A673 (cell line): ENCODE results near the gene LMO7. TPM values are rescaled to one million over a fixed set of nuclear protein-coding genes. Genes with fewer than 3 reads are reported as not detected.

ENCODE experiments used
- Bru-seq: library from RNA; stranded (reverse); fragments of 400-500 nt; gene quantifications from one replicate; lab custom pipeline; 2021; lab: Mats Ljungman, UMichigan
- BruChase-seq, 2 experiments: library from RNA; stranded (reverse); fragments of 400-500 nt; gene quantifications; one replicate each; lab custom pipeline; 2021; lab: Mats Ljungman, UMichigan
- BruUV-seq: library from RNA; stranded (reverse); fragments of 400-500 nt; replicated peaks from 2 replicates; lab custom pipeline; 2021; lab: Mats Ljungman, UMichigan
- CTCF ChIA-PET: fragments of 300-600 bp; sonication (Branson Sonifier 250); formaldehyde crosslinking; loops from one replicate; lab custom pipeline; 2022; ENCODE audit warnings: antibody characterized with exemption; lab: Charles Lee
- POLR2A ChIA-PET: fragments of 300-600 bp; sonication (Branson Sonifier 250); formaldehyde crosslinking; loops from one replicate; lab custom pipeline; 2022; ENCODE audit warnings: antibody characterized with exemption; ENCODE audit not compliant: low non-redundant PET; lab: Charles Lee
- DNase-seq: peaks from one replicate; pipeline ENCODE4 v3.0.0-alpha.2; 2015; ENCODE audit warnings: low spot score
- H3K27ac ChIP-seq: fragments of 200-600 bp; sonication (generic); 2 replicates; pipeline ENCODE4 v1.5.1; 2016; ENCODE audit warnings: mixed run types, low read depth, mild to moderate bottlenecking, mixed read lengths, antibody characterized with exemption, low read length; ENCODE audit not compliant: poor library complexity, severe bottlenecking
- H3K27me3 ChIP-seq: fragments of 200-600 bp; sonication (generic); replicated peaks from 2 replicates; pipeline ENCODE4 v1.6.1; 2017; ENCODE audit warnings: mixed run types, low read depth, mild to moderate bottlenecking, mixed read lengths, antibody characterized with exemption, low read length; ENCODE audit not compliant: insufficient read depth, poor library complexity
- H3K36me3 ChIP-seq: fragments of 200-600 bp; sonication (generic); 2 replicates; pipeline ENCODE4 v1.6.1; 2016; ENCODE audit warnings: mixed run types, mild to moderate bottlenecking, mixed read lengths, antibody characterized with exemption, low read length; ENCODE audit not compliant: insufficient read depth, poor library complexity, severe bottlenecking
- H3K4me1 ChIP-seq: fragments of 200-600 bp; sonication (generic); 2 replicates; pipeline ENCODE4 v1.6.1; 2017; ENCODE audit warnings: mixed run types, mild to moderate bottlenecking, mixed read lengths, antibody characterized with exemption, low read length; ENCODE audit not compliant: insufficient read depth, poor library complexity, severe bottlenecking
- H3K4me3 ChIP-seq: fragments of 200-600 bp; sonication (generic); 2 replicates; pipeline ENCODE4 v1.5.1; 2016; ENCODE audit warnings: low read depth, mixed run types, mild to moderate bottlenecking, mixed read lengths, low read length; ENCODE audit not compliant: poor library complexity, severe bottlenecking
- H3K9me3 ChIP-seq: fragments of 200-600 bp; sonication (generic); 2 replicates; pipeline ENCODE4 v1.6.1; 2016; ENCODE audit warnings: mixed run types, low read depth, mild to moderate bottlenecking, mixed read lengths, antibody characterized with exemption, low read length; ENCODE audit not compliant: poor library complexity, severe bottlenecking
- EZH2 ChIP-seq: fragments of 200-600 bp; sonication (generic); IDR thresholded peaks from 2 replicates; pipeline ENCODE4 v1.6.1; 2017; ENCODE audit warnings: borderline replicate concordance, low read depth, mild to moderate bottlenecking, mixed read lengths, antibody characterized with exemption, low read length; ENCODE audit not compliant: poor library complexity, severe bottlenecking
- intact Hi-C: fragments of 100-400 bp; cut with micrococcal nuclease; formaldehyde crosslinking; loops from one replicate; pipeline ENCODE4 v1.10.0; 2022; ENCODE audit not compliant: unreplicated experiment
- long read RNA-seq: library from polyadenylated mRNA; stranded (forward); transcript quantifications from one replicate; pipeline ENCODE4 v2.0.0, GENCODE V29; 2022
- total RNA-seq: library from RNA; stranded (reverse); gene quantifications from 2 replicates; pipeline ENCODE4 v1.2.3, GENCODE V29; 2021
- TF ChIP-seq, protein P1 (sequence below): fragments of 300-800, 200-600 bp; sonication (generic); conservative IDR thresholded peaks from 2 replicates; pipeline ENCODE4 v1.5.1; 2017; ENCODE audit warnings: low read depth, mild to moderate bottlenecking, antibody characterized with exemption, low read length, moderate library complexity, mixed read lengths

Gene LMO7
- total RNA-seq (20.3 and 20.7 TPM in 2 replicates), Bru-seq, nascent RNA (percentile 66 among the genes with signal in this experiment), BruChase-seq, experiment 1, labeled RNA remaining after a 2-hour chase (percentile 63 among the genes with signal in this experiment), BruChase-seq, experiment 2, labeled RNA remaining after a 6-hour chase (percentile 62 among the genes with signal in this experiment)
- long read RNA-seq, partial matches to known transcripts: 1 of 13 reads
- long read RNA-seq, other reads (novel, unspliced or antisense): 12 of 13 reads

DNA sequence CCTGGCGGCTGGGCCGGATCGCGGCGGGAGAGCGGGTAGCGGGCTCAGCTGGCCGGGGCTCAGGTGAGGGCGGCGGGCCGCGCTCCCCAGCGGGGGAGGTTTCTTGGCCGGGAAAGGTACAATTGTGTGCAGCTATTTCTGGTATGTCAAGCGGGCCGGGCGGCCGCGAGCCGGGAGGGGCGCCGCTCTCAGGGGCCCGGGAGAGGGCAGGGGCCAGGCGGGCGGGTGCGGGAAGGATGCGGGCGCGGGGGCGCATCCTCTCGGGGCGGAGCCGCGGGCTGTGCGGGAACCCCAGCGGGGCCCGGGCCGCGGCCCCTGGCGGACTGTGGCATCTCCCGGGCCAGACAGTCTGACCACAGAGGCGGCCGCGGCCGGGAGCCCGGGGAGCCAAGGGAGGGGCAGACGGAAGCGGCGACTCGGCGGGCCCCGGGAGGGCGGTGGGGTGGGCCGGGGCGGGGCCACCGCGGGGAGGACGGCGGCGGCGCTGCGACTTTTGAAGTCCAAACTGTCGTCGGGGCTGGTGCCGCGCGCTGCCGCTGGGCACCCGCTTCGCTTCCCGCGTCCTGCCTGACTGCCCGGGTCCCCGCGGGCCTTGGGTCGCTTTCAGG is at the start of gene LMO7:
Gene LMO7, plus strand, starts transcription at position 503 of the 608 bp plus-strand sequence. CDS start 328 bp downstream, outside the sequence.
- H3K4me3 ChIP-seq: peak within 1 kb of the TSS; percentile 69
- POLR2A ChIA-PET: no interaction called here
- intact Hi-C loops: no loop called here
- TF ChIP-seq, protein P1, sequence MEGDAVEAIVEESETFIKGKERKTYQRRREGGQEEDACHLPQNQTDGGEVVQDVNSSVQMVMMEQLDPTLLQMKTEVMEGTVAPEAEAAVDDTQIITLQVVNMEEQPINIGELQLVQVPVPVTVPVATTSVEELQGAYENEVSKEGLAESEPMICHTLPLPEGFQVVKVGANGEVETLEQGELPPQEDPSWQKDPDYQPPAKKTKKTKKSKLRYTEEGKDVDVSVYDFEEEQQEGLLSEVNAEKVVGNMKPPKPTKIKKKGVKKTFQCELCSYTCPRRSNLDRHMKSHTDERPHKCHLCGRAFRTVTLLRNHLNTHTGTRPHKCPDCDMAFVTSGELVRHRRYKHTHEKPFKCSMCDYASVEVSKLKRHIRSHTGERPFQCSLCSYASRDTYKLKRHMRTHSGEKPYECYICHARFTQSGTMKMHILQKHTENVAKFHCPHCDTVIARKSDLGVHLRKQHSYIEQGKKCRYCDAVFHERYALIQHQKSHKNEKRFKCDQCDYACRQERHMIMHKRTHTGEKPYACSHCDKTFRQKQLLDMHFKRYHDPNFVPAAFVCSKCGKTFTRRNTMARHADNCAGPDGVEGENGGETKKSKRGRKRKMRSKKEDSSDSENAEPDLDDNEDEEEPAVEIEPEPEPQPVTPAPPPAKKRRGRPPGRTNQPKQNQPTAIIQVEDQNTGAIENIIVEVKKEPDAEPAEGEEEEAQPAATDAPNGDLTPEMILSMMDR: no peak
- TF ChIP-seq EZH2: no peak
- H3K27ac ChIP-seq: no peak within 1 kb of the TSS
- no TSS peak for BruUV-seq
- H3K9me3 ChIP-seq: no peaks in the 10 kb centered on the region
- no peaks in the 10 kb centered on the region for H3K4me1 ChIP-seq
- DNase-seq: peak; percentile 6
- no peaks in the 10 kb centered on the region for H3K36me3 ChIP-seq
- peaks cover 20% of the 10 kb centered on the region for H3K27me3 ChIP-seq
- CTCF ChIA-PET: no interaction called here

DNA sequence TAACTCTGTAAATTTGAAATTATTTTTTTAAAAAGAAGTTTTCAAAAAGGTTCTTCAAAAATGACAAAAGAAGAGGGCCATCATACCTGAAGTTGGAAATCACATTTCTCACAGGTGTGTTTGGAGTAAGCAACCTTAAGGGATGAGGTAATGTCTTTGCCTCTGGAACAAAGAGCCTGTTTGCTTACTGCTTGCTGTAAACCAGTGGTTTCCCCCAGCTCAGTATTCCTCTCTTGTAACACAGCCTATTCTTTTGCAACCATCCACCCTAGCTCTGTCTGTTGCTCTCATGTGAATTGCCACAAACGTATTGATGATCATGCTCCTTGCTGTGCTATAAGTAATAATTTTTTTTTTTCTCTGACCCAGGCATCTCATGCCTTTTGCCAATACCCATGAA is 48.5 kb upstream of the LMO7 start:
- TF ChIP-seq EZH2: no peak
- TF ChIP-seq, protein P1: no peak
- no peak overlapping the region for H3K4me3 ChIP-seq
- H3K36me3 ChIP-seq: peaks cover 4% of the 10 kb centered on the region
- intact Hi-C loops: no loop called here
- ChIA-PET CTCF (no interaction called here), POLR2A (interaction anchor here (0.7 kb wide), 1 partner anchor 49 kb away, joined by 4 read pairs; no protein-coding TSS in a partner anchor)
- no peak for DNase-seq
- BruUV-seq: no TSS peak
- no peak overlapping the region for H3K27ac ChIP-seq
- H3K27me3 ChIP-seq: no peaks in the 10 kb centered on the region
- H3K4me1 ChIP-seq: no peaks in the 10 kb centered on the region
- H3K9me3 ChIP-seq: peaks cover 9% of the 10 kb centered on the region

DNA sequence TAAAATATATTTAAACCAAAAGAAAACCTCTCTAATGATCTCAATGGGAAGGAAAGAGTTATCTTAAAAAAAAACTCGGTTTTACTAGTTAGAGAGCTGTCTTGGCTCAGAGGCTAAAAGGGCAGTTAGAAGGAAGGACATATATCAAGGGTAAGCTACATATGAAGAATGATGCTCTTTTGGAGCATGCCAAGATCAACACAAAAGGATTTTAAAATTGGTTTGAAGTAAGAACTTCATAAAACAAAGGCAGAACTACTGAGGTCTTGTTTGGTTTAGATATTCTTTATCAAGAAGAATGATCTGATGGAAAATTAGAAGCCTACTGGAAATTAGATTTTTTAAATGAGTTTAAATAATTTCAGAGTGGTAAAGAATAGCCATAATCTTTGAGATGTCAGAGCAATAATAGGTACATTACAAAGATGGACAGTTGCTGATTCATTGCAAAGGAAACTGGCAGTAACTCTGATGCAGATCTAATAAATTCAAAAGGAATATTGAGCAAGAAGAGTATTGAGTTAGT is 39.4 kb upstream of the LMO7 start:
- intact Hi-C loops: no loop called here
- H3K9me3 ChIP-seq: no peaks in the 10 kb centered on the region
- CTCF ChIA-PET: no interaction called here
- H3K27ac ChIP-seq: no peak overlapping the region
- H3K4me3 ChIP-seq: no peak overlapping the region
- DNase-seq: peak; percentile 2
- H3K27me3 ChIP-seq: no peaks in the 10 kb centered on the region
- no peaks in the 10 kb centered on the region for H3K36me3 ChIP-seq
- BruUV-seq: no TSS peak
- TF ChIP-seq, protein P1: no peak
- no peak for TF ChIP-seq EZH2
- H3K4me1 ChIP-seq: no peaks in the 10 kb centered on the region
- POLR2A ChIA-PET: no interaction called here
